H9 (cell line): ENCODE measurements around the gene MTURN. TPM values are rescaled to one million over a fixed set of nuclear protein-coding genes. Genes with fewer than 3 reads are reported as not detected.

Experiments used
- DNase-seq: peaks from one replicate; pipeline ENCODE4 v3.0.0-alpha.2; 2017
- H2AFZ ChIP-seq: one replicate; pipeline ENCODE4 v1.6.1; 2013; ENCODE audit warnings: mild to moderate bottlenecking, low read length, control low read depth, moderate library complexity
- H2AK5ac ChIP-seq: 2 replicates; pipeline ENCODE4 v1.6.1; 2013; ENCODE audit warnings: low read length, control low read depth, mixed read lengths; ENCODE audit not compliant: insufficient read length
- H2BK120ac ChIP-seq: one replicate; pipeline ENCODE4 v1.6.1; 2013; ENCODE audit warnings: low read depth, mild to moderate bottlenecking, low read length, control low read depth, inconsistent platforms; ENCODE audit not compliant: poor library complexity, severe bottlenecking
- H2BK12ac ChIP-seq: 2 replicates; pipeline ENCODE4 v1.6.1; 2013; ENCODE audit warnings: low read length, control low read depth, mixed read lengths, low read depth; ENCODE audit not compliant: insufficient read length
- H2BK15ac ChIP-seq: 2 replicates; pipeline ENCODE4 v1.6.1; 2013; ENCODE audit warnings: low read depth, low read length, control low read depth
- H2BK20ac ChIP-seq: one replicate; pipeline ENCODE4 v1.6.1; 2013; ENCODE audit warnings: low read depth, mild to moderate bottlenecking, low read length, control low read depth, inconsistent platforms; ENCODE audit not compliant: poor library complexity, severe bottlenecking
- H2BK5ac ChIP-seq: 2 replicates; pipeline ENCODE4 v1.6.1; 2013; ENCODE audit warnings: low read length, control low read depth, mixed read lengths; ENCODE audit not compliant: insufficient read length
- H3K14ac ChIP-seq: 2 replicates; pipeline ENCODE4 v1.6.1; 2013; ENCODE audit warnings: low read length, control low read depth; ENCODE audit not compliant: insufficient read depth
- H3K18ac ChIP-seq: 2 replicates; pipeline ENCODE4 v1.6.1; 2013; ENCODE audit warnings: low read depth, mild to moderate bottlenecking, mixed read lengths, low read length, control low read depth; ENCODE audit not compliant: insufficient read length
- H3K23ac ChIP-seq: 2 replicates; pipeline ENCODE4 v1.6.1; 2013; ENCODE audit warnings: low read length, control low read depth, mixed read lengths, low read depth; ENCODE audit not compliant: insufficient read length
- H3K23me2 ChIP-seq: 2 replicates; pipeline ENCODE4 v1.6.1; 2013; ENCODE audit warnings: low read depth, mild to moderate bottlenecking, mixed read lengths, low read length, control low read depth; ENCODE audit not compliant: insufficient read length, poor library complexity, severe bottlenecking
- H3K27ac ChIP-seq: 2 replicates; pipeline ENCODE4 v1.5.1; 2013; ENCODE audit warnings: low read length, control low read depth, mixed read lengths, low read depth; ENCODE audit not compliant: insufficient read length
- H3K27me3 ChIP-seq: 2 replicates; pipeline ENCODE4 v1.6.1; 2013; ENCODE audit warnings: low read length, control low read depth, inconsistent platforms; ENCODE audit not compliant: insufficient read depth
- H3K4ac ChIP-seq: 2 replicates; pipeline ENCODE4 v1.6.1; 2013; ENCODE audit warnings: low read depth, mild to moderate bottlenecking, control low read depth, inconsistent platforms, low read length, moderate library complexity
- H3K4me1 ChIP-seq: 2 replicates; pipeline ENCODE4 v1.6.1; 2013; ENCODE audit warnings: low read length, control low read depth, inconsistent platforms; ENCODE audit not compliant: insufficient read depth
- H3K4me2 ChIP-seq: 2 replicates; pipeline ENCODE4 v1.6.1; 2013; ENCODE audit warnings: low read length, control low read depth, mixed read lengths; ENCODE audit not compliant: insufficient read length, insufficient read depth
- H3K56ac ChIP-seq: 2 replicates; pipeline ENCODE4 v1.6.1; 2013; ENCODE audit warnings: low read depth, mild to moderate bottlenecking, mixed read lengths, low read length, control low read depth; ENCODE audit not compliant: insufficient read length
- H3K79me1 ChIP-seq: 2 replicates; pipeline ENCODE4 v1.6.1; 2013; ENCODE audit warnings: low read depth, mild to moderate bottlenecking, moderate library complexity, low read length, control low read depth, inconsistent platforms; ENCODE audit not compliant: insufficient read depth, poor library complexity, severe bottlenecking
- H3K79me2 ChIP-seq: 2 replicates; pipeline ENCODE4 v1.6.1; 2013; ENCODE audit warnings: low read length, control low read depth, inconsistent platforms; ENCODE audit not compliant: insufficient read depth
- H3K9ac ChIP-seq: 2 replicates; pipeline ENCODE4 v1.6.1; 2013; ENCODE audit warnings: low read length, control low read depth, mixed read lengths; ENCODE audit not compliant: insufficient read length; ENCODE audit errors: extremely low read depth
- H3K9me3 ChIP-seq: one replicate; pipeline ENCODE4 v1.6.1; 2013; ENCODE audit warnings: low read depth, low read length, inconsistent platforms; ENCODE audit not compliant: control insufficient read depth
- H3T11ph ChIP-seq: one replicate; pipeline ENCODE4 v1.6.1; 2013; ENCODE audit warnings: mild to moderate bottlenecking, low read length, control low read depth, inconsistent platforms
- H4K20me1 ChIP-seq: one replicate; pipeline ENCODE4 v1.6.1; 2013; ENCODE audit not compliant: control insufficient read depth, insufficient read length, insufficient read depth
- H4K5ac ChIP-seq: 2 replicates; pipeline ENCODE4 v1.6.1; 2013; ENCODE audit warnings: low read depth, mild to moderate bottlenecking, mixed read lengths, low read length, control low read depth; ENCODE audit not compliant: insufficient read length
- H4K8ac ChIP-seq: replicated peaks from 2 replicates; pipeline ENCODE4 v1.6.1; 2013; ENCODE audit warnings: low read length, control low read depth, mixed read lengths, low read depth; ENCODE audit not compliant: insufficient read length
- H4K91ac ChIP-seq: 2 replicates; pipeline ENCODE4 v1.6.1; 2013; ENCODE audit warnings: low read depth, mild to moderate bottlenecking, moderate library complexity, mixed read lengths, low read length, control low read depth; ENCODE audit not compliant: insufficient read length
- H3K27ac Mint-ChIP-seq, 3 experiments: 2 replicates in 2 of 3; 3 replicates in 1 of 3; pipeline ENCODE4 v1.8.0; 2020 to 2021; ENCODE audit warnings: mixed read lengths in 3 of 3, mild to moderate bottlenecking in 1 of 3, moderate library complexity in 1 of 3
- H3K27me3 Mint-ChIP-seq: 2 replicates; pipeline ENCODE4 v1.8.0; 2021; ENCODE audit warnings: low read depth, mild to moderate bottlenecking, moderate library complexity, mixed read lengths
- H3K36me3 Mint-ChIP-seq, 3 experiments: 2 replicates in 2 of 3; 3 replicates in 1 of 3; pipeline ENCODE4 v1.8.0; 2020 to 2021; ENCODE audit warnings: low read depth in 3 of 3, mixed read lengths in 3 of 3; ENCODE audit not compliant: insufficient read depth in 1 of 3
- H3K4me1 Mint-ChIP-seq, 2 experiments: 2 replicates each; pipeline ENCODE4 v1.8.0; 2020; ENCODE audit warnings: mixed read lengths in 2 of 2
- H3K4me3 Mint-ChIP-seq, 2 experiments: 2 replicates in 1 of 2; 3 replicates in 1 of 2; pipeline ENCODE4 v1.8.0; 2020 to 2021; ENCODE audit warnings: mild to moderate bottlenecking in 2 of 2, mixed read lengths in 2 of 2, moderate library complexity in 1 of 2
- H3K9me3 Mint-ChIP-seq, 2 experiments: 2 replicates in 1 of 2; 3 replicates in 1 of 2; pipeline ENCODE4 v1.8.0; 2020; ENCODE audit warnings: mild to moderate bottlenecking in 2 of 2, mixed read lengths in 2 of 2, moderate library complexity in 1 of 2
- WGBS: extraction: QIAGEN DNeasy Blood & Tissue Kit; methylation state at CpG from one replicate; pipeline ENCODE4 v1.1.7; 2013; ENCODE audit warnings: missing lambda C conversion rate, low lambda C conversion rate, mixed read lengths; ENCODE audit not compliant: insufficient read length; ENCODE audit errors: extremely low coverage; 5-methylcytosine and 5-hydroxymethylcytosine counted together
- total RNA-seq: library from RNA; stranded (reverse); gene quantifications from 2 replicates; pipeline ENCODE4 v1.2.1, GENCODE V29; 2021
- TF ChIP-seq, protein P1 (sequence below): fragments of 200-600 bp; sonication (generic); conservative IDR thresholded peaks from 3 replicates; pipeline ENCODE4 v1.8.0; 2021; ENCODE audit warnings: antibody characterized with exemption, mild to moderate bottlenecking

Gene MTURN
- total RNA-seq, 1 experiment from 2014 or later, result 3.4 TPM

- H3K27ac ChIP-seq, result no peak overlapping the region
- WGBS, result no CpG with 5 or more reads among the region's 3 CpGs
- H3T11ph ChIP-seq, result no peak overlapping the region
- H3K4me3 Mint-ChIP-seq, result no peak overlapping the region
- H3K79me1 ChIP-seq, result no peaks in the 10 kb centered on the region
- H2AFZ ChIP-seq, result no peak overlapping the region
- H3K27me3 Mint-ChIP-seq, result no peaks in the 10 kb centered on the region
- TF ChIP-seq, protein P1, sequence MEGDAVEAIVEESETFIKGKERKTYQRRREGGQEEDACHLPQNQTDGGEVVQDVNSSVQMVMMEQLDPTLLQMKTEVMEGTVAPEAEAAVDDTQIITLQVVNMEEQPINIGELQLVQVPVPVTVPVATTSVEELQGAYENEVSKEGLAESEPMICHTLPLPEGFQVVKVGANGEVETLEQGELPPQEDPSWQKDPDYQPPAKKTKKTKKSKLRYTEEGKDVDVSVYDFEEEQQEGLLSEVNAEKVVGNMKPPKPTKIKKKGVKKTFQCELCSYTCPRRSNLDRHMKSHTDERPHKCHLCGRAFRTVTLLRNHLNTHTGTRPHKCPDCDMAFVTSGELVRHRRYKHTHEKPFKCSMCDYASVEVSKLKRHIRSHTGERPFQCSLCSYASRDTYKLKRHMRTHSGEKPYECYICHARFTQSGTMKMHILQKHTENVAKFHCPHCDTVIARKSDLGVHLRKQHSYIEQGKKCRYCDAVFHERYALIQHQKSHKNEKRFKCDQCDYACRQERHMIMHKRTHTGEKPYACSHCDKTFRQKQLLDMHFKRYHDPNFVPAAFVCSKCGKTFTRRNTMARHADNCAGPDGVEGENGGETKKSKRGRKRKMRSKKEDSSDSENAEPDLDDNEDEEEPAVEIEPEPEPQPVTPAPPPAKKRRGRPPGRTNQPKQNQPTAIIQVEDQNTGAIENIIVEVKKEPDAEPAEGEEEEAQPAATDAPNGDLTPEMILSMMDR, result no peak
- H4K20me1 ChIP-seq, result no peaks in the 10 kb centered on the region
- no peak overlapping the region for H3K18ac ChIP-seq
- no peak overlapping the region for H2BK12ac ChIP-seq
- H2BK120ac ChIP-seq, result no peak overlapping the region
- H4K8ac ChIP-seq, result no peak overlapping the region
- no peak overlapping the region for H2BK15ac ChIP-seq
- H3K4me1 ChIP-seq, result no peaks in the 10 kb centered on the region; the same call in 1 of the 2 replicates
- H3K4me1 Mint-ChIP-seq, result peaks cover 9% of the 10 kb centered on the region in 2 experiments
- H2AK5ac ChIP-seq, result no peak overlapping the region
- no peaks in the 10 kb centered on the region for H3K9me3 ChIP-seq
- H4K5ac ChIP-seq, result no peak overlapping the region
- H3K27ac Mint-ChIP-seq, result no peak overlapping the region
- H4K91ac ChIP-seq, result no peak overlapping the region
- no peaks in the 10 kb centered on the region for H3K23me2 ChIP-seq
- peaks cover 4 to 11% (median 5%) of the 10 kb centered on the region in 3 experiments for H3K36me3 Mint-ChIP-seq
- H2BK20ac ChIP-seq, result no peak overlapping the region
- H3K14ac ChIP-seq, result no peak overlapping the region
- no peak overlapping the region for H3K4ac ChIP-seq
- no peak overlapping the region for H3K56ac ChIP-seq
- H3K27me3 ChIP-seq, result no peaks in the 10 kb centered on the region
- no peaks in the 10 kb centered on the region for H3K79me2 ChIP-seq
- H3K23ac ChIP-seq, result no peak overlapping the region
- no peak overlapping the region for H3K4me2 ChIP-seq
- DNase-seq, result no peak
- no peak overlapping the region for H2BK5ac ChIP-seq
- no peak overlapping the region for H3K9ac ChIP-seq
- H3K9me3 Mint-ChIP-seq, result peaks cover 0 to 2% of the 10 kb centered on the region in 2 experiments; a peak in 2 of 5 replicates
These were observed 44.7 kb upstream of the MTURN start for GRCh38 chr7:30090111-30090510.
